Stimulated activated naive CD4-positive, alpha-beta T cell (primary cell): ENCODE results near the gene SH3GL3.
A peak's percentile ranks its signal among the peaks of the same experiment; 100 is the strongest.

Experiments used
- DNase-seq, 6 experiments: peaks; one replicate each; lab custom pipeline; 2025; lab: John Stamatoyannopoulos, UW

Gene SH3GL3

GRCh38 chr15:83510001-83510400 is 62.9 kb downstream of the SH3GL3 start:
- DNase-seq, result no peak

- no peak for DNase-seq
Observed at GRCh38 chr15:83512459-83512858, 65.3 kb downstream of the SH3GL3 start.

GRCh38 chr15:83514584-83514983 is 67.4 kb downstream of the SH3GL3 start:
- DNase-seq, result no peak

GRCh38 chr15:83515164-83515563 is 68.0 kb downstream of the SH3GL3 start:
- no peak for DNase-seq

- DNase-seq, result no peak
Observed at GRCh38 chr15:83516935-83517334, 69.8 kb downstream of the SH3GL3 start.

- no peak for DNase-seq
Observed at GRCh38 chr15:83526319-83526718, 79.2 kb downstream of the SH3GL3 start.

GRCh38 chr15:83533410-83533962 is 86.3 kb downstream of the SH3GL3 start:
- no peak for DNase-seq

GRCh38 chr15:83537606-83538005 is 90.5 kb downstream of the SH3GL3 start:
- DNase-seq, result no peak

- DNase-seq, result no peak
Observed at GRCh38 chr15:83538682-83539081, 91.5 kb downstream of the SH3GL3 start.

GRCh38 chr15:83545804-83546511 is 98.8 kb downstream of the SH3GL3 start:
- no peak for DNase-seq

- DNase-seq, result no peak
Observed at GRCh38 chr15:83546512-83546888, 99.4 kb downstream of the SH3GL3 start.

- no peak for DNase-seq
Observed at GRCh38 chr15:83547168-83547567, 100.0 kb downstream of the SH3GL3 start.

- DNase-seq, result no peak
Observed at GRCh38 chr15:83549623-83550022, 102.5 kb downstream of the SH3GL3 start.

- DNase-seq, result no peak
Observed at GRCh38 chr15:83554558-83554957, 107.4 kb downstream of the SH3GL3 start.

- no peak for DNase-seq
Observed at GRCh38 chr15:83555383-83555782, 108.2 kb downstream of the SH3GL3 start.

- DNase-seq, result no peak
Observed at GRCh38 chr15:83556068-83556467, 108.9 kb downstream of the SH3GL3 start.

GRCh38 chr15:83556754-83557153 is 109.6 kb downstream of the SH3GL3 start:
- DNase-seq, result no peak

GRCh38 chr15:83558146-83558545 is 111.0 kb downstream of the SH3GL3 start:
- DNase-seq, result no peak

GRCh38 chr15:83559310-83559966 is 112.3 kb downstream of the SH3GL3 start:
- peak in 4 of 6 experiments; percentile 7 to 26 (median 13) for DNase-seq

- no peak for DNase-seq
Observed at GRCh38 chr15:83561661-83562060, 114.5 kb downstream of the SH3GL3 start.

- no peak for DNase-seq
Observed at GRCh38 chr15:83565138-83565537, 118.0 kb downstream of the SH3GL3 start.

- no peak for DNase-seq
Observed at GRCh38 chr15:83565553-83566159, 118.5 kb downstream of the SH3GL3 start.

GRCh38 chr15:83567318-83567717 is 120.2 kb downstream of the SH3GL3 start:
- no peak for DNase-seq
